Smooth muscle cell (in vitro differentiated cells): ENCODE data around the gene SCT. TPM values are rescaled to one million over a fixed set of nuclear protein-coding genes. Genes with fewer than 3 reads are reported as not detected.

Source experiments
- DNase-seq: peaks from one replicate; lab custom pipeline; 2025; ENCODE audit not compliant: unreplicated experiment; lab: John Stamatoyannopoulos, UW
- H2AFZ ChIP-seq: fragments of 200-600 bp; sonication (generic); 2 replicates; pipeline ENCODE4 v1.6.0; 2016; ENCODE audit warnings: antibody characterized with exemption, low read depth, mild to moderate bottlenecking
- H3F3A ChIP-seq: fragments of 200-600 bp; sonication (generic); 2 replicates; pipeline ENCODE4 v1.6.0; 2017; ENCODE audit warnings: antibody characterized with exemption, low read depth
- H3K27ac ChIP-seq: fragments of 200-600 bp; sonication (generic); 2 replicates; pipeline ENCODE4 v1.5.1; 2016; ENCODE audit warnings: low read depth, mild to moderate bottlenecking
- H3K27me3 ChIP-seq: fragments of 200-600 bp; sonication (generic); 2 replicates; pipeline ENCODE4 v1.6.1; 2016; ENCODE audit warnings: low read depth, mild to moderate bottlenecking
- H3K36me3 ChIP-seq: fragments of 200-600 bp; sonication (generic); 2 replicates; pipeline ENCODE4 v1.5.1; 2016; ENCODE audit warnings: low read depth
- H3K4me1 ChIP-seq: fragments of 200-600 bp; sonication (generic); 2 replicates; pipeline ENCODE4 v1.5.1; 2016; ENCODE audit warnings: low read depth
- H3K4me2 ChIP-seq: fragments of 200-600 bp; sonication (generic); 2 replicates; pipeline ENCODE4 v1.6.0; 2016; ENCODE audit warnings: mild to moderate bottlenecking
- H3K4me3 ChIP-seq: fragments of 200-600 bp; sonication (generic); 2 replicates; pipeline ENCODE4 v1.5.1; 2016; ENCODE audit warnings: mild to moderate bottlenecking
- H3K79me2 ChIP-seq: fragments of 200-600 bp; sonication (generic); 2 replicates; pipeline ENCODE4 v1.6.0; 2016; ENCODE audit warnings: low read depth, mild to moderate bottlenecking
- H3K9ac ChIP-seq: fragments of 200-600 bp; sonication (generic); 2 replicates; pipeline ENCODE4 v1.6.0; 2016; ENCODE audit warnings: low read depth
- H3K9me3 ChIP-seq: fragments of 200-600 bp; sonication (generic); replicated peaks from 2 replicates; pipeline ENCODE4 v1.5.1; 2016; ENCODE audit warnings: low read depth
- H4K20me1 ChIP-seq: fragments of 200-600 bp; sonication (generic); 2 replicates; pipeline ENCODE4 v1.6.0; 2016; ENCODE audit warnings: low read depth
- CTCF ChIP-seq: fragments of 200-600 bp; sonication (generic); IDR thresholded peaks from 2 replicates; pipeline ENCODE4 v1.5.1; 2017; ENCODE audit warnings: borderline replicate concordance, mild to moderate bottlenecking, antibody characterized with exemption; ENCODE audit not compliant: insufficient read depth, poor library complexity, severe bottlenecking
- WGBS: methylation state at CpG from one replicate; pipeline ENCODE4 v1.1.7; 2016; ENCODE audit warnings: low lambda C conversion rate; 5-methylcytosine and 5-hydroxymethylcytosine counted together
- polyA plus RNA-seq: library from polyadenylated mRNA; unstranded; fragments of >200 nt; fragmentation: Nextera tagmentation; extraction: Ambion mirVana; gene quantifications from 2 replicates; pipeline ENCODE4 v1.2.1, GENCODE V29; 2016
- total RNA-seq: library from RNA; depleted of rRNA; stranded (reverse); fragments of >200 nt; gene quantifications from 2 replicates; pipeline ENCODE4 v1.2.3, GENCODE V29; 2014

The SCT gene
- total and polyA plus RNA-seq, 2 experiments from 2014 or later, result 1.4 TPM; not detected in 1

DNA sequence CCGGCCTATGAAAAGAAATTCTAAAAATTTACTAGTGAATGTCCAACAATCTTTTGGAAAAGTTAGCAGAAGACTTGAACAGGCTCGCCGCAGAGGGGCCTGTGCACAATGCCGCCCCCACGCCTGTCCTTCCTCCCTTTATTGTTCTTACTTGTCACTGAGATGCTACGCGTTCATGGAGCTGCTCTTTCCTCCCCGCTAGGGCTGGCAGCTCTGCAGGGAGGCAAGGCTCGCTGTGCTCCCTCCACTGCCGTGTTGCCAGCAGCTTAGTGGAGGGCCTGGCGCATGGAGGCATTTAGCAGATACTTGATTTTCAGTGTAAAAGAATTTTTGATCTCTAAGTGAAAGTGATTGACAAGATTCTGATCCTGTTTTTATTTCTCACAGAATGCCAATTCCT, 36.0 kb downstream of the SCT start:
- 92% methylated on average over 11 of the region's 11 CpGs for WGBS
- no peaks in the 10 kb centered on the region for H3K9me3 ChIP-seq
- no peak overlapping the region for H3K27ac ChIP-seq
- peaks cover 42% of the 10 kb centered on the region for H3K79me2 ChIP-seq
- no peak for DNase-seq
- no peaks in the 10 kb centered on the region for H3K4me1 ChIP-seq
- H3K27me3 ChIP-seq, result no peaks in the 10 kb centered on the region
- no peak overlapping the region for H3K9ac ChIP-seq
- H3K4me3 ChIP-seq, result no peak overlapping the region
- TF ChIP-seq CTCF, result no peak
- peaks cover 6% of the 10 kb centered on the region for H3K36me3 ChIP-seq
- H3F3A ChIP-seq, result no peaks in the 10 kb centered on the region
- H4K20me1 ChIP-seq, result peaks cover 86% of the 10 kb centered on the region
- H3K4me2 ChIP-seq, result no peak overlapping the region
- H2AFZ ChIP-seq, result no peak overlapping the region

DNA sequence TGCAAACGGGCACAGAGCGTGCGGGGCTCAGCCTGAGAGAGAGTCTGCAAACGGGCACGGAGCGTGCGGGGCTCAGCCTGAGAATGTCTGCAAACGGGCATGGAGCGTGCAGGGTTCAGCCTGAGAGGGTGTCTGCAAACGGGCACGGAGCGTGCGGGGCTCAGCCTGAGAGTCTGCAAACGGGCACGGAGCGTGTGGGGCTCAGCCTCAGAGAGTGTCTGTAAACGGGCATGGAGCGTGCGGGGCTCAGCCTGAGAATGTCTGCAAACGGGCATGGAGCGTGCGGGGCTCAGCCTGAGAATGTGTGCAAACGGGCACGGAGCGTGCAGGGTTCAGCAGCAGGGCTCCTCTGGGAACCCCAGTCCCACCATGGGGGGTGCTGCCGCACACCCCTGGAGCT, 37.2 kb downstream of the SCT start:
- no peak for TF ChIP-seq CTCF
- Histone ChIP-seq H3K27ac (no peak overlapping the region), H3K4me2 (no peak overlapping the region), H3K9ac (no peak overlapping the region), H3K4me1 (no peaks in the 10 kb centered on the region), H3F3A (no peaks in the 10 kb centered on the region), H3K36me3 (peaks cover 6% of the 10 kb centered on the region), H4K20me1 (peaks cover 89% of the 10 kb centered on the region), H3K4me3 (no peak overlapping the region), H2AFZ (no peak overlapping the region), H3K79me2 (peaks cover 37% of the 10 kb centered on the region), H3K9me3 (no peaks in the 10 kb centered on the region), H3K27me3 (no peaks in the 10 kb centered on the region)
- 99% methylated on average over 23 of the region's 26 CpGs for WGBS
- no peak for DNase-seq

- Histone ChIP-seq H3K79me2 (peaks cover 48% of the 10 kb centered on the region), H3K9me3 (no peaks in the 10 kb centered on the region), H4K20me1 (peaks cover 90% of the 10 kb centered on the region), H3K4me1 (no peaks in the 10 kb centered on the region), H3K27ac (peak overlapping the region; percentile 95), H3K4me3 (no peak overlapping the region), H3K27me3 (no peaks in the 10 kb centered on the region), H3K4me2 (peak overlapping the region; percentile 14), H3K36me3 (peaks cover 6% of the 10 kb centered on the region), H3F3A (no peaks in the 10 kb centered on the region), H3K9ac (peak overlapping the region; percentile 64), H2AFZ (no peak overlapping the region)
- no peak for TF ChIP-seq CTCF
- no peak for DNase-seq
- WGBS, result 9% methylated on average over 6 of the region's 6 CpGs
Observed at GRCh38 chr11:587978-588380, 39.0 kb downstream of the SCT start.

- H3K27me3 ChIP-seq, result no peaks in the 10 kb centered on the region
- peaks cover 52% of the 10 kb centered on the region for H3K79me2 ChIP-seq
- DNase-seq, result no peak
- no peak for TF ChIP-seq CTCF
- no peak overlapping the region for H2AFZ ChIP-seq
- H4K20me1 ChIP-seq, result peaks cover 93% of the 10 kb centered on the region
- H3K9me3 ChIP-seq, result no peaks in the 10 kb centered on the region
- WGBS, result 88% methylated on average over 8 of the region's 8 CpGs
- H3F3A ChIP-seq, result no peaks in the 10 kb centered on the region
- no peaks in the 10 kb centered on the region for H3K4me1 ChIP-seq
- peak overlapping the region; percentile 14 for H3K4me2 ChIP-seq
- no peak overlapping the region for H3K9ac ChIP-seq
- peak overlapping the region; percentile 95 for H3K27ac ChIP-seq
- H3K4me3 ChIP-seq, result no peak overlapping the region
- H3K36me3 ChIP-seq, result peaks cover 6% of the 10 kb centered on the region
Observed at GRCh38 chr11:587546-587945, 39.4 kb downstream of the SCT start.
